Embryonic facial prominence (tissue), 1 donor: ENCODE measurements around the gene DCDC2C.

ENCODE experiments used
- DNase-seq: peaks from one replicate; pipeline ENCODE4 v3.0.0-alpha.2; 2016; ENCODE audit errors: extremely low spot score

DCDC2C gene

DNA sequence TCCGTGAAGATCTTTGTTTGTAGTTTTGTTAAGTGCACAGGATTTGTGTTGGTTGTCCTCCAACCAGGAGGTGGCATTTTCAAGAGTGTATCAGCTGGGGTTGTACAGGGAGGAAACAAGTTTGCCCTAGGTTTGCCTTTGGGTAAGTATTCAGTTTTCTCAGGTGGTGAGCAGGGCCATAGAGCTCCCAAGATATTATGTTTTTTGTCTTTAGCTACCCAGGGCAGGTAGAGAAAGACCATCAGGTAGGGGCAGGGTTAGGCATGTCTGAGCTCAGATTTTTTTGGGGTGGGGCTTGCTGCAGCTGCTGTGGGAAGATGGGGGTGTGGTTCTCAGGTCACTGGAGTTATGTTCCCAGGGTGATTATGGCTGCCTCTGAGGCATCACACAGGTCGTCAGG, 191.6 kb downstream of the DCDC2C start:
- DNase-seq, result no peak
